Islet precursor cell (in vitro differentiated cells): Measurements from ENCODE around the gene MYO7B.

Experiments
- DNase-seq: peaks from one replicate; pipeline ENCODE4 v3.0.0-alpha.2; 2018

The MYO7B gene

GRCh38 chr2:127669056-127669455 is 133.6 kb downstream of the MYO7B start:
- DNase-seq: no peak

GRCh38 chr2:127670055-127670956 is 134.8 kb downstream of the MYO7B start:
- no peak for DNase-seq

- DNase-seq: no peak
These were observed 135.4 kb downstream of the MYO7B start for GRCh38 chr2:127670957-127671290.

- peak; percentile 40 for DNase-seq
These were observed 136.2 kb downstream of the MYO7B start for GRCh38 chr2:127671557-127672302.

GRCh38 chr2:127672341-127673224 is 137.1 kb downstream of the MYO7B start:
- DNase-seq: peak; percentile 52

- DNase-seq: peak; percentile 50
These were observed 138.0 kb downstream of the MYO7B start for GRCh38 chr2:127673291-127674069.

GRCh38 chr2:127674241-127675209 is 139.0 kb downstream of the MYO7B start:
- DNase-seq: peak; percentile 68

- peak; percentile 74 for DNase-seq
These were observed 140.1 kb downstream of the MYO7B start, which contains the start of gene LIMS2 for GRCh38 chr2:127675331-127676261. LIMS2 (minus strand) TSS chr2:127675530; CDS start chr2:127675024, 506 bp downstream.

GRCh38 chr2:127676906-127677305 is 141.4 kb downstream of the MYO7B start:
- no peak for DNase-seq

GRCh38 chr2:127678531-127678930 is 143.0 kb downstream of the MYO7B start:
- DNase-seq: peak; percentile 48

GRCh38 chr2:127678991-127679390 is 143.5 kb downstream of the MYO7B start:
- DNase-seq: no peak

GRCh38 chr2:127679680-127680361 is 144.3 kb downstream of the MYO7B start:
- DNase-seq: peak; percentile 49

- peak; percentile 45 for DNase-seq
These were observed 145.3 kb downstream of the MYO7B start for GRCh38 chr2:127680706-127681287.

- DNase-seq: peak; percentile 54
These were observed 145.9 kb downstream of the MYO7B start for GRCh38 chr2:127681288-127681804.

- DNase-seq: peak; percentile 44
These were observed 146.7 kb downstream of the MYO7B start for GRCh38 chr2:127681976-127682857.

GRCh38 chr2:127683056-127683455 is 147.6 kb downstream of the MYO7B start:
- no peak for DNase-seq

- DNase-seq: peak; percentile 69
These were observed 148.3 kb downstream of the MYO7B start for GRCh38 chr2:127683757-127684156.
